ENCODE data around the gene ASPDH.

DNA sequence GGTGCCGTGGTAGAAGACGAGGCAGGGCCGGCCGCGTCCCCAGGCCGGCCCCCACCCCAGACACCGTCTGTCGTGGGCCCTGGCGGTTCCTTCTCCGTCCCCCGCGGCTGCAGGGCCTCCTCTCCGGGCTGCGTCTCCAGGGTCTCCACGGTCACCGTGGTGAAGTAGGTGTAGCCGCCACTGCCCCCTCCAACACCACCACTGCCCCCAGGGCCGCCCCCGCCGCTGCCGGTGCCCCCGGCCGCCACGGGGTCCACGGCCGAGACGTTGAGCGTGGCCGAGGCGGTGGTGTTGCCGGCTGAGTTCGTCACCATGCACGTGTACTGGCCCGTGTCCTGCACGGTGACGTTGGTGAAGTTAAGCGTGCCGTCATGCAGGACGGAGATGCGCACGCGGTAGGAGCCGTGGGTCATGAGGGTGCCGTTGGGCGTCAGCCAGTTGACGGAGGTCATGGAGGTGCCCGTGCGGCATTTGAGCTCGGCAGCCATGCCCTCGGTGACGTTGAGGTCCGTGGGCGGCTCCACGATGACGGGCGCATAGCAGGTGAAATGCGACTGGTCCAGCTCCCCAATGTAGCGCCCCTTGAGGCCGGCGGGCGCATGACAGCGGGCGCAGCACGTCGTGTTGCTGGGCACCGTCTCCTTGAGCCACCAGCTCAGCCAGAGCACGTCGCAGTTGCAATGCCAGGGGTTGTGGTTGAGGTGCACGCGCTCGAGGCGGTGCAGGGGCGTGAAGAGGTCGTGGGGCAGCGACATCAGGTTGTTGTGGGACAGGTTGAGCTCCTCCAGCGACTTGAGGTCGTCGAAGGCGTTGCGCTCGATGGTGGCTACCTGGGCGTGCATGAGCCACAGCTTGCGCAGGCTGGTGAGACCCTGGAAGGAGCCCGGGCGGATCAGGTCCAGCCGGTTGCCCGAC lies 4.6 kb upstream of the ASPDH start:
- TF ChIP-seq POLR2AphosphoS5 (IDR thresholded peaks at IDR 0.05; ENCODE audit: low read depth, low read length) (no peak), POLR2A (IDR thresholded peaks at IDR 0.05; ENCODE audit: low read depth, low read length) (0 out of 2 replicates have a peak, but pooled peaks have one; percentile 7)
